Karpas-422 (cell line): ENCODE results near the gene LRRC71. TPM values are rescaled to one million over a fixed set of nuclear protein-coding genes. Genes with fewer than 3 reads are reported as not detected.

Source experiments
- DNase-seq: peaks from one replicate; pipeline ENCODE4 v3.0.0-alpha.2; 2015
- H2AFZ ChIP-seq: fragments of 200-600 bp; sonication (generic); 2 replicates; pipeline ENCODE4 v1.6.1; 2014; ENCODE audit warnings: antibody characterized with exemption, low read length, mixed read lengths
- H3K27ac ChIP-seq: fragments of 200-600 bp; sonication (generic); 2 replicates; pipeline ENCODE4 v1.5.1; 2014; ENCODE audit warnings: mild to moderate bottlenecking, low read length, moderate library complexity
- H3K27me3 ChIP-seq: fragments of 200-600 bp; sonication (generic); 2 replicates; pipeline ENCODE4 v1.6.1; 2014; ENCODE audit warnings: low read length, mixed read lengths
- H3K36me3 ChIP-seq: fragments of 200-600 bp; sonication (generic); 2 replicates; pipeline ENCODE4 v1.6.1; 2014; ENCODE audit warnings: low read length, mixed read lengths; ENCODE audit not compliant: insufficient read depth
- H3K4me1 ChIP-seq: fragments of 200-600 bp; sonication (generic); 2 replicates; pipeline ENCODE4 v1.6.1; 2014; ENCODE audit warnings: mild to moderate bottlenecking, low read length, mixed read lengths
- H3K4me2 ChIP-seq: fragments of 200-600 bp; sonication (generic); 2 replicates; pipeline ENCODE4 v1.6.1; 2014; ENCODE audit warnings: low read length, low read depth, mild to moderate bottlenecking; ENCODE audit not compliant: poor library complexity, severe bottlenecking
- H3K4me3 ChIP-seq: fragments of 200-600 bp; sonication (generic); 2 replicates; pipeline ENCODE4 v1.5.1; 2014; ENCODE audit warnings: mild to moderate bottlenecking, antibody characterized with exemption, low read length, mixed read lengths
- H3K79me2 ChIP-seq: fragments of 200-600 bp; sonication (generic); 2 replicates; pipeline ENCODE4 v1.6.1; 2014; ENCODE audit warnings: mild to moderate bottlenecking, low read length, mixed read lengths
- H3K9ac ChIP-seq: fragments of 200-600 bp; sonication (generic); 2 replicates; pipeline ENCODE4 v1.6.0; 2014; ENCODE audit warnings: low read length
- H3K9me2 ChIP-seq: fragments of 200-600 bp; sonication (generic), shearing (Covaris generic); replicated peaks from 2 replicates; pipeline ENCODE4 v1.6.0; 2014; ENCODE audit warnings: mild to moderate bottlenecking, low read length, moderate library complexity; ENCODE audit not compliant: insufficient read depth
- H3K9me3 ChIP-seq: fragments of 300-700, 200-600 bp; sonication (generic); 2 replicates; pipeline ENCODE4 v1.6.1; 2014; ENCODE audit warnings: low read length, mixed read lengths
- H4K20me1 ChIP-seq: fragments of 200-600 bp; sonication (generic); 2 replicates; pipeline ENCODE4 v1.6.1; 2014; ENCODE audit warnings: mild to moderate bottlenecking, antibody characterized with exemption, low read length, low read depth; ENCODE audit not compliant: insufficient read depth
- total RNA-seq: library from RNA; depleted of rRNA; stranded (reverse); fragments of >200 nt; shearing (Covaris generic); gene quantifications from 2 replicates; pipeline ENCODE4 v1.2.3, GENCODE V29; 2014; ENCODE audit warnings: low replicate concordance

The LRRC71 gene
- total RNA-seq, 1 experiment from 2014 or later, result not detected

DNA sequence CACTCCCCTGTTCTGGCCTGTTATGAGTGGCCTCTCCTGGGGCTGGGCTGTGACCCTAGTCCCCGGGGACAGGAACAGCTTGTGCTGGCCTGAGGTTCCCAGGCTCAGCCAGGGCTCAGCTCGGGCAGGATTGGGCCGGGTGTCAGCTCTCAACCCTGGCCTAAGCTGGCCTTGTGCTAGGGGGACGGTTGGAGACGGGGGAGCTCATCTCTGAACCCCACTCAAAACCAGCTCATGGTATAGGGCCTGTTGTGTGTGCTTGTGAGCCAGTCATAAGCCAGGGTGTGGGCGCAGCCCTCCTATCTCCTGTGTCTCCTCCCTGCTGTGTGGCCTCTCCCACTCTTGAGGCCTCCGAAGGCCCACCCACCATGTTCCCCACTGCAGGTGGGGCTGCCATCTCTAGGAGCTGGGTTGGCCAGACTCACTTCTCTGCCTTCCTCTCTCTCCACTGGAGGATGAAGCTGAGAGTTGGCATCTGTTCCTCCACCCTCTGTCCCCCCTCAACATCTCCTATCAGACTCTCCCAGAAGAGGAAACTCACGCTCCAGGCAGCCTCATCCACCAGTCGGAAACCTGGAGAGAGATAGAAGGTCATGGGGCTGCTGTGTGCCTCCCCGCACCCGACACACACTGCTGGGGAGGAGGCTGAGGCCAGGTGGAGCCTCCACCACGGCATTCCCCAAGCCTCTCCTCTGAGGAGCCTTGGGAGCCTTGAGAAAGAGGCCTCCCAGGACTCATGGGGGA, 25.5 kb upstream of the LRRC71 start:
- no peak overlapping the region for H3K4me3 ChIP-seq
- H3K4me1 ChIP-seq, result peaks cover under 1% of the 10 kb centered on the region; the same call in 1 of the 2 replicates
- H3K36me3 ChIP-seq, result no peaks in the 10 kb centered on the region
- H2AFZ ChIP-seq, result no peak overlapping the region
- no peaks in the 10 kb centered on the region for H3K27me3 ChIP-seq
- H3K9me3 ChIP-seq, result no peaks in the 10 kb centered on the region
- no peak overlapping the region for H3K9ac ChIP-seq
- no peaks in the 10 kb centered on the region for H4K20me1 ChIP-seq
- H3K9me2 ChIP-seq, result no peaks in the 10 kb centered on the region
- no peak for DNase-seq
- H3K27ac ChIP-seq, result no peak overlapping the region
- H3K4me2 ChIP-seq, result no peak overlapping the region
- no peaks in the 10 kb centered on the region for H3K79me2 ChIP-seq

DNA sequence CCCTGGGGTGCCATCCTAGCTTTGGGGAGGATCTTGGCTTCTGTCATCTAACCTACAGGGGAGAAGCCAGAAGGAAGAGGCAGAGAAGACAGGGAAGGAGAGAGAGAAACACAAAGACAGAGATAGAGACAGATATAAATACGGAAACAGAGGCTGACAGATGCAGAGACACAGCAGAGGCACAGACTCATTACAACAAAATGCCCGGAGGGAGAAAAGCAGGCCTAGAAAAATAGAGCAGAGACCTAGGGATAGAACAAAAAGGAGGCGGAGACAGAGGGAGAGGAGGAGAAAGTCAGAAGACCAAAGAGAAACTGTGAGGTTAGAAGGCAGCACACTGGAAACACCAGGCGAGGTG, 25.0 kb upstream of the LRRC71 start:
- no peaks in the 10 kb centered on the region for H4K20me1 ChIP-seq

DNA sequence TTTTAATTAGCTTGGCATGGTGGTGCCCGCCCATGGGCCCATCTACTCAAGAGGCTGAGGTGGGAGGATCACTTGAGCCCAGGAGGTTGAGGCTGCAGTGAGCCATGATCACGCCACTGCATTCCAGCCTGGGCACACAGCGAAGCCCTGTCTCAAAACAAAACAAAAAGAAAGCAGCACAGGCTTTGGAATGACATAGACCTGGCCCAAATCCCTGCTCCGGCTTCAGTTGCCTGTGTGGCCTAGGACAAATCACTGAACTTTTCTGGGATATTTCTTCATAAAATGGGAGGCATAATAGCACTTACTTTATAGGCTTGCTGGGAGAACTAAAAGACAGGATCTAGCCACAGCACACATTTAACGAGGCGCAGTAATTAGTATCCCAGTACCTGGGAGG, 24.5 kb upstream of the LRRC71 start:
- Histone ChIP-seq H3K79me2 (no peaks in the 10 kb centered on the region), H3K9me3 (no peaks in the 10 kb centered on the region), H3K9me2 (no peaks in the 10 kb centered on the region), H3K4me2 (no peak overlapping the region), H2AFZ (no peak overlapping the region), H3K27ac (no peak overlapping the region), H3K4me3 (no peak overlapping the region), H3K9ac (no peak overlapping the region), H4K20me1 (no peaks in the 10 kb centered on the region), H3K36me3 (no peaks in the 10 kb centered on the region), H3K4me1 (no peaks in the 10 kb centered on the region), H3K27me3 (no peaks in the 10 kb centered on the region)
- no peak for DNase-seq

More for the DNA sequence above, 25.0 kb upstream of the LRRC71 start:
- Histone ChIP-seq H3K27me3 (no peaks in the 10 kb centered on the region), H3K4me1 (no peaks in the 10 kb centered on the region), H3K27ac (no peak overlapping the region), H3K36me3 (no peaks in the 10 kb centered on the region), H3K9me3 (no peaks in the 10 kb centered on the region), H2AFZ (no peak overlapping the region), H3K9me2 (no peaks in the 10 kb centered on the region), H3K79me2 (no peaks in the 10 kb centered on the region), H3K4me2 (no peak overlapping the region), H3K4me3 (no peak overlapping the region), H3K9ac (no peak overlapping the region)
- DNase-seq, result no peak

DNA sequence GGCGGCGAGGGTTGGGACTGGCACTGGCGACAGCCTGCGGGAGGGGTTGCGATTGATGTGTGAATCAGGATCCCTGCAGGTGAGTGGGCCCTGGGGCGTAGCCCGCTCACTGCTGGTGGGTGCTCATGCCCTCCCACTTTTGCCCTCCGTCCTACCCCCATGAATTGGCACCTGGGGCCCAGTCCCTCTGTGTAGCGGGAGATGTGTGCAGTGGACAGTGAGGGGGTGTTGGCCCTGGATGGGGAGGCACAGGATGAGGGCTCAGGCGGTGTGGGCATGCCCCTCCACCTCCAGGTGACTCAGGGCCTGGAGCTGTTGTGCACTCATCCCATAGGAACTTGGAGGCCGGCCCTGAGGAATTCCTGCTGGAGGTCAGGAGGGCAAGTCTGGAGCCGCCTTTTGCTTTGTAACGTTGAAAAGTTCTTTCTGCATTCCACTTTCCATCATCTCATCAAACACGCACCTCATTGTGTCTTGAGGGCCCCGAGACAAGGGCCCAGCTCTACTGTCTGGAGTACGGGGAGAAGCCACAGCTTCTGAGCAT, 23.9 kb upstream of the LRRC71 start:
- Histone ChIP-seq H3K9me2 (no peaks in the 10 kb centered on the region), H2AFZ (no peak overlapping the region), H3K4me1 (no peaks in the 10 kb centered on the region), H3K4me2 (no peak overlapping the region), H3K9me3 (no peaks in the 10 kb centered on the region), H4K20me1 (no peaks in the 10 kb centered on the region), H3K9ac (no peak overlapping the region), H3K4me3 (no peak overlapping the region), H3K27ac (no peak overlapping the region), H3K27me3 (no peaks in the 10 kb centered on the region), H3K79me2 (no peaks in the 10 kb centered on the region), H3K36me3 (no peaks in the 10 kb centered on the region)
- DNase-seq, result no peak

DNA sequence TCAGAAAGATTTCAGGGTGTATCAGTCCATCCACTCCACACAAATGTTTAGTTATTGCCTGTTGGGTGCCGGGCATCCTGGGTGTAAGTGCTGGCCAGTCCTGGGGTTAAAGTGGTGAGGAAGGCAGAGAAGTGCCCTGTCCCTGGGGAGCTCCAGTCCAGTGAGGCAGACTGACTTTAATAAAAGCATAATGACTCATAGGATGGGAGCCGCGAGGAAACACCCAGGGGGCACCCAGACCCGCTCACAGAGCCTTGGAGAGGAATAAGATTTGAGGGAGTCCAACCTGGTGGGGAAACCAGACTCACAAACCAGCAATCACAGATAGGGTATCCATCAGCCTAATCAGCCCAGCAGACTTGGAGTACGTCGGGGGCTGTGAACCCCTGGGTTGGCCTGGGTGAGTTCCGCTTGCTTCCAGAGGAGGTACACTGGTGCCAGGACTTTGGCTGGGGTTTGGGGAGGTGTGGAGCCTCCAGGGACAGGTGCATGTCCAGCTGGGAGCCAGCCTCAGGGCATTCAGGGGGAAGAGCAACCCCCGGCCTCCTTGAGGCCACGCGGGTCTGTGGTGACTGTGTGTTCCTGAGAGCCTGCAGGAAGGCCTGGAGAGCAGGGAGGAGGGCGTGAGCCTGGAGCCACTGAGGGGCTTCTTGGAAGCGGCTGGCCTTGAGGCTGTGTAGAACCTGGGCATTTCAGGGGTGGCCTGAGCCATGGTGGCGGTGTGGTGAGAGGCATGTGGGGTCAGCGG, 23.2 kb upstream of the LRRC71 start:
- Histone ChIP-seq H3K79me2 (no peaks in the 10 kb centered on the region), H3K36me3 (no peaks in the 10 kb centered on the region), H3K9ac (no peak overlapping the region), H3K9me3 (no peaks in the 10 kb centered on the region), H3K27me3 (no peaks in the 10 kb centered on the region), H3K27ac (no peak overlapping the region), H3K9me2 (no peaks in the 10 kb centered on the region), H4K20me1 (no peaks in the 10 kb centered on the region), H3K4me2 (no peak overlapping the region), H3K4me1 (no peaks in the 10 kb centered on the region), H2AFZ (no peak overlapping the region), H3K4me3 (no peak overlapping the region)
- DNase-seq, result no peak

DNA sequence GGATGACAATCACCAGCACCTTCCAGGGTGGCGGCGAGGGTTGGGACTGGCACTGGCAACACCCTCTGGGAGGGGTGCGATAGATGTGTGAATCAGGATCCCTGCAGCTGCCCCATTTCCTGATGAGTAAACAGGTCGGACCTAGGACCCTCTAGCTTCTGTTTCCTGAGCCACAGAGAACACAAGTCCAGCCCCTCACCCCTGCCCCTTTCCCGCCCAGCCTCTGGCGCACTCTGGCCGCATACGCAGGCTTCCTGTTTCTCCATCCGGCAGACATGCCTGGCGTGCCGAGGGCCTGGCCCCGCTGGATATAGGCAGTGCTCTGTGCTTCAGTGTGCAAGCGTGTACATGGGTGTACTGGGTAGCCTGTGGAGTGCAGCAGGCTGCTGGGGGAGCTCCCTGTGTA, 22.3 kb upstream of the LRRC71 start:
- H3K27ac ChIP-seq, result no peak overlapping the region
- DNase-seq, result no peak
- H3K4me2 ChIP-seq, result no peak overlapping the region
- no peaks in the 10 kb centered on the region for H3K79me2 ChIP-seq
- no peaks in the 10 kb centered on the region for H3K9me2 ChIP-seq
- no peaks in the 10 kb centered on the region for H3K36me3 ChIP-seq
- no peaks in the 10 kb centered on the region for H3K4me1 ChIP-seq
- no peak overlapping the region for H3K9ac ChIP-seq
- H3K27me3 ChIP-seq, result no peaks in the 10 kb centered on the region
- H3K4me3 ChIP-seq, result no peak overlapping the region
- H3K9me3 ChIP-seq, result no peaks in the 10 kb centered on the region
- no peaks in the 10 kb centered on the region for H4K20me1 ChIP-seq
- no peak overlapping the region for H2AFZ ChIP-seq

DNA sequence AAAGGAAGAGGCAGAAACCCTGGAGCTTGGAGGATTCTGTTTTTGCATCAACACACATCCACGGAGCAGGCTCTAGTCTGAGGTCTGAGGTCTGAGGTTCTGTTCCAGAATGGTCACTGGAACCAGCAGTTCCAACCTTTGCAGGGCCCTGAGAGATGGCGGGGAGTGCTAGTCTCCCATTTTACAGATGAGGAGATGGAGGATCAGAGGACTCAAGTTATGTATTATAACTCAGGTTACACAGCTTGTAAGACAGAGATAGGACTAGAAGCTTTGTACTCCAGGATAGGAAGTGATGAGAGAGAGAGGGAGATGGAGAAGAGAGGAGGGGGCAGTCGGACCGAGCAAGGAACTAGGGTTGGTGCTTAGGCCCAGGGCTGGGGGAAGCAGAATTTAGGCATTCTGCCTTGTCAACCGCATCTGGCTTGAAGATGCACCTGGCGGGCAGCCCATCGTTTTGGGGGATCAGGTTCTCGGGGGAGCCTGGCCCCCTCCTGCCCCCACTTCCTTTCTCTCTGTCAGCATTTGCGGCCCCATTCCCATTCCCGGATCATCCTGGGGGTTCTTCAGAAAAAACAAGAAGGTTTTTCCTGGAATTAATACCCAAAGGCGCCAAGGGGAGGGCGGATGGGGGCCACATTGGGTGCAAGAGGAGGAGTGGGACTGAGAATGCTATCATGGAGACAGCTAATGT, 21.3 kb upstream of the LRRC71 start:
- no peaks in the 10 kb centered on the region for H3K79me2 ChIP-seq
- no peak overlapping the region for H3K4me2 ChIP-seq
- no peak overlapping the region for H2AFZ ChIP-seq
- no peaks in the 10 kb centered on the region for H3K36me3 ChIP-seq
- no peaks in the 10 kb centered on the region for H4K20me1 ChIP-seq
- H3K4me3 ChIP-seq, result no peak overlapping the region
- H3K9me2 ChIP-seq, result no peaks in the 10 kb centered on the region
- no peak overlapping the region for H3K27ac ChIP-seq
- H3K9ac ChIP-seq, result no peak overlapping the region
- no peaks in the 10 kb centered on the region for H3K4me1 ChIP-seq
- H3K9me3 ChIP-seq, result no peaks in the 10 kb centered on the region
- H3K27me3 ChIP-seq, result no peaks in the 10 kb centered on the region
- DNase-seq, result no peak
